Liver (tissue), 9 donors: Measurements from ENCODE around the gene FGF1. TPM values are rescaled to one million over a fixed set of nuclear protein-coding genes. Genes with fewer than 3 reads are reported as not detected.

Experiments
- DNase-seq: peaks from one replicate; pipeline ENCODE4 v3.0.0-alpha.2; 2017; ENCODE audit warnings: low spot score
- H3K27ac ChIP-seq, 2 donors: one replicate each; pipeline ENCODE4 v1.7.0; 2013; ENCODE audit warnings: inconsistent platforms in 2 of 2, low read length in 2 of 2, control low read depth in 1 of 2, low read depth in 1 of 2, mild to moderate bottlenecking in 1 of 2
- H3K27me3 ChIP-seq, 4 donors: one replicate each; pipeline versions ENCODE4 v1.6.1 to v1.7.0; 2013; ENCODE audit warnings: low read length in 3 of 4, inconsistent platforms in 1 of 4, mild to moderate bottlenecking in 1 of 4, moderate library complexity in 1 of 4; ENCODE audit not compliant: control insufficient read depth in 4 of 4, insufficient read depth in 4 of 4
- H3K36me3 ChIP-seq, 4 donors: one replicate each; pipeline versions ENCODE4 v1.6.1 to v1.7.0; 2013; ENCODE audit warnings: low read length in 3 of 4, mild to moderate bottlenecking in 3 of 4, low read depth in 1 of 4, moderate library complexity in 1 of 4; ENCODE audit not compliant: control insufficient read depth in 4 of 4, insufficient read depth in 3 of 4
- H3K4me1 ChIP-seq, 4 donors: one replicate each; pipeline versions ENCODE4 v1.6.1 to v1.7.0; 2013; ENCODE audit warnings: low read length in 3 of 4, mild to moderate bottlenecking in 3 of 4, moderate library complexity in 1 of 4; ENCODE audit not compliant: control insufficient read depth in 4 of 4, insufficient read depth in 4 of 4
- H3K4me3 ChIP-seq, 3 donors: one replicate each; pipeline versions ENCODE4 v1.6.1 to v1.7.0; 2013; ENCODE audit warnings: low read length in 3 of 3, control low read depth in 1 of 3, low read depth in 1 of 3, mild to moderate bottlenecking in 1 of 3
- H3K9ac ChIP-seq, 2 donors: one replicate each; pipeline ENCODE4 v1.7.0; 2013; ENCODE audit warnings: low read length in 2 of 2, mild to moderate bottlenecking in 2 of 2, moderate library complexity in 2 of 2, control low read depth in 1 of 2, low read depth in 1 of 2
- H3K9me3 ChIP-seq, 4 donors: one replicate each; pipeline versions ENCODE4 v1.6.1 to v1.7.0; 2013; ENCODE audit warnings: low read length in 3 of 4; ENCODE audit not compliant: control insufficient read depth in 4 of 4
- ATF3 ChIP-seq: IDR thresholded peaks from 2 replicates; pipeline ENCODE4 v1.6.1; 2016; ENCODE audit warnings: antibody characterized with exemption
- CTCF ChIP-seq: fragments of 150-350 bp; IDR thresholded peaks from 2 replicates; pipeline ENCODE4 v1.5.1; 2017; ENCODE audit warnings: improper control_type of control experiment, low read depth, low read length; ENCODE audit not compliant: missing input control
- EGR1 ChIP-seq, 2 donors: IDR thresholded peaks; 2 replicates each; pipeline ENCODE4 v1.6.1; 2016 to 2018; ENCODE audit warnings: antibody characterized with exemption in 2 of 2, low read depth in 2 of 2
- GABPA ChIP-seq, 2 donors: IDR thresholded peaks in 1 of 2; conservative IDR thresholded peaks in 1 of 2; 2 replicates each; pipeline ENCODE4 v1.6.1; 2016; ENCODE audit warnings: antibody characterized with exemption in 2 of 2, mild to moderate bottlenecking in 1 of 2, moderate library complexity in 1 of 2
- HNF4A ChIP-seq, 2 donors: conservative IDR thresholded peaks; 2 replicates each; pipeline ENCODE4 v1.6.1; 2016; ENCODE audit warnings: antibody characterized with exemption in 2 of 2, mild to moderate bottlenecking in 2 of 2
- HNF4G ChIP-seq: IDR thresholded peaks from 2 replicates; pipeline ENCODE4 v1.6.1; 2016; ENCODE audit warnings: antibody characterized with exemption
- MAX ChIP-seq: IDR thresholded peaks from 2 replicates; pipeline ENCODE4 v1.6.1; 2016; ENCODE audit warnings: antibody characterized with exemption
- NR2F2 ChIP-seq: IDR thresholded peaks from 2 replicates; pipeline ENCODE4 v1.6.1; 2016; ENCODE audit warnings: antibody characterized with exemption
- RAD21 ChIP-seq, 2 donors: IDR thresholded peaks; 2 replicates each; pipeline ENCODE4 v1.6.1; 2016; ENCODE audit warnings: antibody characterized with exemption in 2 of 2, mild to moderate bottlenecking in 2 of 2
- REST ChIP-seq: IDR thresholded peaks from 2 replicates; pipeline ENCODE4 v1.6.1; 2016; ENCODE audit warnings: antibody characterized with exemption, mild to moderate bottlenecking
- RXRA ChIP-seq, 2 donors: IDR thresholded peaks; 2 replicates each; pipeline ENCODE4 v1.6.1; 2017 to 2018; ENCODE audit warnings: antibody characterized with exemption in 2 of 2, mild to moderate bottlenecking in 1 of 2
- TAF1 ChIP-seq: conservative IDR thresholded peaks from 2 replicates; pipeline ENCODE4 v1.6.1; 2016; ENCODE audit warnings: antibody characterized with exemption, mild to moderate bottlenecking
- ZBTB33 ChIP-seq: IDR thresholded peaks from 2 replicates; pipeline ENCODE4 v1.6.1; 2016; ENCODE audit warnings: antibody characterized with exemption
- WGBS: extraction: QIAGEN DNeasy Blood & Tissue Kit; methylation state at CpG from one replicate; pipeline ENCODE4 v1.1.7; 2013; 5-methylcytosine and 5-hydroxymethylcytosine counted together
- polyA plus RNA-seq, 2 donors: library from polyadenylated mRNA; stranded (reverse) in 1 of 2; unstranded in 1 of 2; fragments of 200-250 nt in 1 of 2; fragments of >200 nt in 1 of 2; fragmentation: Nextera tagmentation in 1 of 2; extraction: Ambion mirVana in 1 of 2; gene quantifications; one replicate each; pipeline versions ENCODE4 v1.2.1 to v1.2.3, GENCODE V29; 2013 to 2015
- total RNA-seq, 2 donors: library from RNA; depleted of rRNA; stranded (reverse); fragments of >200 nt; gene quantifications; one replicate each; pipeline ENCODE4 v1.2.3, GENCODE V29; 2014
- donor health status: healthy.
- donor health status: healthy.
- donor health status: healthy.
- donor health status: healthy.
- donor health status: healthy.

Gene FGF1
- total and polyA plus RNA-seq, 4 donors: 0.05 to 0.25 (median 0.16) TPM

- TF ChIP-seq ZBTB33: no peak
- no peak for TF ChIP-seq EGR1 (IDR thresholded peaks at IDR 0.05; ENCODE audit: low read depth in 2 of 2)
- no peak for TF ChIP-seq NR2F2
- TF ChIP-seq REST: no peak
- TF ChIP-seq RAD21 (IDR thresholded peaks at IDR 0.05): no peak
- TF ChIP-seq HNF4G: no peak
- TF ChIP-seq TAF1: no peak
- TF ChIP-seq ATF3: no peak
- no peak for TF ChIP-seq RXRA (IDR thresholded peaks at IDR 0.05)
- no peak overlapping the region for H3K9ac ChIP-seq
- H3K36me3 ChIP-seq: no peaks in the 10 kb centered on the region
- H3K27me3 ChIP-seq: no peaks in the 10 kb centered on the region
- H3K9me3 ChIP-seq: no peaks in the 10 kb centered on the region
- WGBS: 95% methylated on average over 5 of the region's 5 CpGs
- H3K27ac ChIP-seq: no peak overlapping the region
- no peaks in the 10 kb centered on the region for H3K4me1 ChIP-seq
- no peak for DNase-seq
- H3K4me3 ChIP-seq: no peak overlapping the region
Measured at GRCh38 chr5:142683881-142684505, 1.9 kb downstream of the FGF1 start.

- Histone ChIP-seq H3K27me3 (no peaks in the 10 kb centered on the region), H3K27ac (no peak overlapping the region), H3K36me3 (no peaks in the 10 kb centered on the region), H3K4me1 (no peaks in the 10 kb centered on the region), H3K9ac (no peak overlapping the region), H3K4me3 (no peak overlapping the region), H3K9me3 (no peaks in the 10 kb centered on the region)
- DNase-seq: no peak
- no peak for TF ChIP-seq HNF4A (conservative IDR thresholded peaks at IDR 0.05)
- TF ChIP-seq CTCF: no peak
- TF ChIP-seq GABPA (IDR thresholded peaks at IDR 0.05 in 1 of 2, conservative IDR thresholded peaks at IDR 0.05 in 1 of 2): no peak
- TF ChIP-seq HNF4G: no peak
- no peak for TF ChIP-seq MAX
- WGBS: 95% methylated on average over 3 of the region's 3 CpGs
Measured at GRCh38 chr5:142683116-142683515, 2.8 kb downstream of the FGF1 start.
